Brain microvascular endothelial cell (primary cell): Measurements from ENCODE around the gene COMMD2.
A peak's percentile ranks its signal among the peaks of the same experiment; 100 is the strongest.

Source experiments
- DNase-seq: peaks from one replicate; pipeline ENCODE4 v3.0.0-alpha.2; 2020
- H3K27ac ChIP-seq: fragments of 250-450 bp; sonication (Bioruptor Pico); 2 replicates; pipeline ENCODE4 v1.5.1; 2020; ENCODE audit warnings: mild to moderate bottlenecking, moderate library complexity
- H3K27me3 ChIP-seq: fragments of 250-450 bp; sonication (Bioruptor Pico); replicated peaks from 2 replicates; pipeline ENCODE4 v1.5.1; 2020; ENCODE audit warnings: mild to moderate bottlenecking
- H3K36me3 ChIP-seq: fragments of 250-450 bp; sonication (Bioruptor Pico); replicated peaks from 2 replicates; pipeline ENCODE4 v1.5.1; 2020; ENCODE audit warnings: mild to moderate bottlenecking
- H3K4me3 ChIP-seq: 2 replicates; pipeline ENCODE4 v1.5.1; 2011; ENCODE audit warnings: low read depth, mild to moderate bottlenecking, control low read depth, low read length, moderate library complexity
- in situ Hi-C: cut with HindIII; loops from 2 replicates; pipeline ENCODE4 v1.10.0; 2017; ENCODE audit warnings: low sequenced_read_pairs, low pct_ligation_motif_present
- TF ChIP-seq, protein P1 (sequence below): IDR thresholded peaks from 2 replicates; pipeline ENCODE4 v1.5.1; 2011; ENCODE audit warnings: low read depth, mild to moderate bottlenecking, moderate library complexity, low read length, control low read depth, inconsistent platforms; ENCODE audit errors: missing control alignments

The COMMD2 gene

DNA sequence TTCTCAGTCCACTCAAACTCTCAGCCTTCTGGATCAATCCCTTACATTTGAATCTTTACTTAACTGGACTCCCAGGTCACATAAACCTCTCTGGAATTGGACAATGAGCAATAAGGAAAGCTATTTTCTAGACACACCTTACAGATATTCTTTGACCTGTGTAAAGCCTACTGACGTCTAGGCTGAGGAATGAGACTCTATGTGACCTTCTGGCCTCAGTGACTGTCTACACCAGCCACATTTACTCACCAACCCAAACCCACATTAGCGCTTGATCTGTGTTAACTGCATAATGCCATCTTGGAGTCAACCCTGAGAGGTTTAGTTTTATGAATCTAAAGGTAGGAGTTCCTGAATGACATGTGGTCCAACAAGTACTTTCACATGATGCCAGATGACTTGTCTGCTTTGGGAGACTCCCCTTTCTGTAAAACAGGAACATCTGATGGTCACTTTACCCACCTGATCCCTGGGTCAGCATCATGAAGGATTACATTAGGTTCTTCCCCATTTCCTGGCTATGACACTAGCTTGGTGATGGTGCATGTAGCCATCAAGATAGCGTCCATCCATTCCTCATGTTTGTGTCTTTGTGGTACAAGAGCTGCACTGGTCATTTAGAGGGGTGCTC is 11.4 kb upstream of the COMMD2 start:
- H3K27me3 ChIP-seq: peaks cover 11% of the 10 kb centered on the region
- DNase-seq: no peak

DNA sequence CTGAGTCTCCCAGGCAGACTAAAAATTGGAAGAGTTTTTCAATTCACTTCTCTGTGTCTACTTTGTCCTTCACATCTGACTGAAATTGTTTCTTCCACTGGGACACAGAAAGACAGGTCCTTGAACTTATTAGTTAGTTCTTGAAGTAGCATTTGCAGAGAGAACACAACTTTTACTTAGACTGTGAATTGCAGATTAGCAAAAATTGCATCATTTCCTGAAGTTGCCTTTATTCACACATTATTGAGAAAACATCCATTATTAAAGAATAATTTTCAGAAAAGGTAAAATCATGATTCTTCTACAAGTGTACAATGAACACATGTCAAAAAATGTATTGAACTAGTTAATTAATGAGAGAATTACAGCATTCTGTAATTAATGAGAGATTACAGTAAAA is 1.4 kb upstream of the COMMD2 start:
- Histone ChIP-seq H3K4me3 (no peak overlapping the region), H3K27me3 (no peaks in the 10 kb centered on the region), H3K36me3 (no peaks in the 10 kb centered on the region), H3K27ac (no peak overlapping the region)
- in situ Hi-C loops: no loop called here
- TF ChIP-seq, protein P1, sequence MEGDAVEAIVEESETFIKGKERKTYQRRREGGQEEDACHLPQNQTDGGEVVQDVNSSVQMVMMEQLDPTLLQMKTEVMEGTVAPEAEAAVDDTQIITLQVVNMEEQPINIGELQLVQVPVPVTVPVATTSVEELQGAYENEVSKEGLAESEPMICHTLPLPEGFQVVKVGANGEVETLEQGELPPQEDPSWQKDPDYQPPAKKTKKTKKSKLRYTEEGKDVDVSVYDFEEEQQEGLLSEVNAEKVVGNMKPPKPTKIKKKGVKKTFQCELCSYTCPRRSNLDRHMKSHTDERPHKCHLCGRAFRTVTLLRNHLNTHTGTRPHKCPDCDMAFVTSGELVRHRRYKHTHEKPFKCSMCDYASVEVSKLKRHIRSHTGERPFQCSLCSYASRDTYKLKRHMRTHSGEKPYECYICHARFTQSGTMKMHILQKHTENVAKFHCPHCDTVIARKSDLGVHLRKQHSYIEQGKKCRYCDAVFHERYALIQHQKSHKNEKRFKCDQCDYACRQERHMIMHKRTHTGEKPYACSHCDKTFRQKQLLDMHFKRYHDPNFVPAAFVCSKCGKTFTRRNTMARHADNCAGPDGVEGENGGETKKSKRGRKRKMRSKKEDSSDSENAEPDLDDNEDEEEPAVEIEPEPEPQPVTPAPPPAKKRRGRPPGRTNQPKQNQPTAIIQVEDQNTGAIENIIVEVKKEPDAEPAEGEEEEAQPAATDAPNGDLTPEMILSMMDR: no peak
- no peak for DNase-seq

More for the DNA sequence above, 11.4 kb upstream of the COMMD2 start:
- TF ChIP-seq, protein P1: no peak
- no peak overlapping the region for H3K27ac ChIP-seq
- in situ Hi-C loops: no loop called here
- H3K4me3 ChIP-seq: no peak overlapping the region
- no peaks in the 10 kb centered on the region for H3K36me3 ChIP-seq

DNA sequence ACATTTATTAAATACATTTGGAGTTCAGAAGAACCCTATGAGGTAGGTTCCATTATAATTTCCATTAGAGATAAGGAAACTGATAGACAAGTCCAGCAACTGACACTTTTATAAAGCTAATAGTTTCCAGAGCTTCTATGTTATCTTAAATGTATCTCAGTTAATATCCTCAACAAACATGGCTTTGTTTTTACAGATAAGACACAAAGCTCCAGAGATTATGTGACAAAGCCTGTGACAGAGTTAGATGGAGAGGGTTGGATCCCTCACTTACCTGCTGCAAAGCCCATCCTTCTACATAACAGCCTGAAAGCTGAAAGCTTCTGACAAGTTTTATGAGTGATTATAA is 473 bp upstream of the COMMD2 start:
- in situ Hi-C loops: no loop called here
- Histone ChIP-seq H3K36me3 (peaks cover 5% of the 10 kb centered on the region), H3K27me3 (no peaks in the 10 kb centered on the region), H3K27ac (no peak overlapping the region), H3K4me3 (peak overlapping the region; percentile 97)
- TF ChIP-seq, protein P1: no peak
- no peak for DNase-seq

DNA sequence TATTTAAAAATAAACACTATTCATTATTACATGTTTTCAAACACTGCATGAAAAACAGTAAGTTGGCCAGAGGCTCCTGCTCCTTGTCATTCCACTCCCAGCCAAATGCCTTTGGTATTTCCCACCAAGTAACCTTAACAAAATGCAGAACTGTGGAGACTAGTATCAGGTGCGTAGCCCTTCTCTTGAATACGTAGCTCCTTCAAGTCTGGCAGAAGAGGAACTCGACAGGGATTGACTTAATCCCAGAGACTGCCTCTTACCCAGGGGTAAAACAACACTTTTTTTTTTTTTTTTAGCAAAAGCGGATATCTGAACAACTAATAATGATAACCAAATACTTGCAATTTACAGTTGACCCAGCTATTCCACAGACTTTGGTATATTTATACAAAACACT is 738 bp downstream of the COMMD2 start:
- no peaks in the 10 kb centered on the region for H3K27me3 ChIP-seq
- H3K4me3 ChIP-seq: peak overlapping the region; percentile 97
- DNase-seq: no peak
- no peak overlapping the region for H3K27ac ChIP-seq
- in situ Hi-C loops: no loop called here
- TF ChIP-seq, protein P1: no peak
- H3K36me3 ChIP-seq: peaks cover 14% of the 10 kb centered on the region

DNA sequence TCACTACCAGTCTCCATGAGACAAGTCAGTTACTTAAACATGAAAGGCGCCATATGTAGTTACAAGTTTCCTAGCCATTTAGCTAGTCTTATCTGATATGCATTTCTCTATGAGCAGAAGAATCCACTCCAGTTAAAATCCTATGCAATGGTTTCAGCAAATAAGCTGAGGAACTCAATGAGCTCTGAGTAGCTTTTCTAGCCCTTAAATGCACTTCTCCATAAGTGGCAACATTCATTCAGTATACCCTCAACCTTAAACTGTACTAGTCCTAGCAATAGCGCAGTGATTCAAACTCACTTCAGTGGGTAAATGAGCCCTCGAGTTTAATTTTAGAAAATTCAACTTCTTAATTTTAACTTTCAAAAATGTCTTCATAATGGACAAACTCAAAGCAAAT is 7.7 kb downstream of the COMMD2 start:
- no peak for DNase-seq
- TF ChIP-seq, protein P1: no peak
- in situ Hi-C loops: loop anchor here (25.0 kb wide), 1 partner anchor 232 kb away; no protein-coding TSS in a partner anchor
- Histone ChIP-seq H3K27ac (no peak overlapping the region), H3K36me3 (peaks cover 25% of the 10 kb centered on the region), H3K4me3 (no peak overlapping the region), H3K27me3 (no peaks in the 10 kb centered on the region)

DNA sequence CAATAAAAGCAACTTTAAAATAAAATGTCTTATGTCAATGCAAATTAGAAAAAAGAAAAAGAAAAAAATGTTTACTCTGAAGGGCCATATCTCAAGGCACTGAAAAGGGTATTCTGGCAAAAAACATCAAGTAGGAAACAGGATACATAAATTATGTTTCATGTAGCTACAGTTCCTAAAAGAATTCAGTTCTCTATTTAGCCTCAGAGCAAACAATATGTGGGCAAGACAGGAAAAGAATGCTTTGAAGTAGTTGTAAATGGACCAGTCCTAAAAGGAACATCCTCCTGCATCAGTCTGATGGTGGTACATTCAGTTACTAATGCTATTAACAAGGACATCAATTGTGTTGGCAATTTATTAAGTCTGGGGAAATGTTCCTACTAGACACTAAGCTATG is 8.1 kb downstream of the COMMD2 start:
- no peak overlapping the region for H3K27ac ChIP-seq
- no peak for DNase-seq
- in situ Hi-C loops: loop anchor here (25.0 kb wide), 1 partner anchor 232 kb away; no protein-coding TSS in a partner anchor
- TF ChIP-seq, protein P1: no peak
- no peak overlapping the region for H3K4me3 ChIP-seq
- peaks cover 25% of the 10 kb centered on the region for H3K36me3 ChIP-seq
- no peaks in the 10 kb centered on the region for H3K27me3 ChIP-seq
